D721Med (cell line): ENCODE measurements around the gene NTF4.
"Not testable (repeated sequence)": the region's sequence is repeated elsewhere in the genome, so short reads cannot be mapped to it uniquely, and the experiment has no call there.

Source experiments
- DNase-seq: peaks from one replicate; pipeline ENCODE4 v3.0.0; 2011; ENCODE audit warnings: low spot score; ENCODE audit not compliant: insufficient read length
- FAIRE-seq: peaks from 2 replicates; lab custom pipeline; 2011; peaks lifted over from hg19 to GRCh38; lab: Jason Lieb, UNC
- CTCF ChIP-seq: IDR thresholded peaks from 2 replicates; pipeline ENCODE4 v1.5.1; 2012; ENCODE audit warnings: mild to moderate bottlenecking, control low read depth; ENCODE audit not compliant: insufficient read depth; ENCODE audit errors: missing control alignments

Gene NTF4

DNA sequence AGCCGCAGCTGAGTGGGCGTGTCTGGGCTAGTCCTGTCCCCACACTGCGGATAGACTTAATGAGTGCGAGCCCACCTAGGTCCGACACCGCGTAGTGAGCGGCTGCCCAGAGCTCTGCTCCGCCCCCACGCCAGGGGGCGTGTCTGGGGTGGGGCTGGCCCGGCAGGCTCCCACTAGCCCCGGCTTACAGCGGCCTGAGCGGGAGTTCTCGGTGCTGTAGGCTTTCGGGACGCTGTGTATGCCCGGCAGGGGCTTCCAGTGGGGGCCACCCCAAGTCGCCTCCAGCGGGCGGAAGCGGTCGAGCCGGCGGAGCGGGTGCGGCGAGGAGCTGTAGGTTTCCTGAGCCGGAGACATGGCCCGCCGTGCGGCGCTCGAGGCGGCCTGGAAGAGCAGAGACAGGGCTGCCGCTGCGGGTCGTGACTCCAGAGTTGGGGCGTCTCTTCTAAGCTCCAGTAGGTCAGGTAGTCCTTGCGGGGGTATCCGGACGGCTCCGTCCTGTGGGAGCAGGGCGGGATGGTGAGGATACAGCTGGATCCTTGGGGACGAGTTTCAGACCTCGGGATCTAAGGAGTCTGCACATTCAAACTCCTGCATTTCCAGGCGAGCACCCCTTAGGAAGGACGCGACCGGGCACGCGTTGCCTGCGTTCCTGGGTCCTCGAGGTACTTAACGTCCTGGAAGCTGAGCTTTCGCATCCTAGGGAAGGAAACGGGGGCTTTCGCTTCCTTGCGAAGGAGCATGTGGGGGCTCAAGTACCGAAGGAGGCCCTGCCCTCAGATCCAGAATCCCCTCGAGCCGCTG, 8.3 kb downstream of the NTF4 start:
- peak; percentile 13 for TF ChIP-seq CTCF
- DNase-seq = peak; percentile 98
- no peak for FAIRE-seq

DNA sequence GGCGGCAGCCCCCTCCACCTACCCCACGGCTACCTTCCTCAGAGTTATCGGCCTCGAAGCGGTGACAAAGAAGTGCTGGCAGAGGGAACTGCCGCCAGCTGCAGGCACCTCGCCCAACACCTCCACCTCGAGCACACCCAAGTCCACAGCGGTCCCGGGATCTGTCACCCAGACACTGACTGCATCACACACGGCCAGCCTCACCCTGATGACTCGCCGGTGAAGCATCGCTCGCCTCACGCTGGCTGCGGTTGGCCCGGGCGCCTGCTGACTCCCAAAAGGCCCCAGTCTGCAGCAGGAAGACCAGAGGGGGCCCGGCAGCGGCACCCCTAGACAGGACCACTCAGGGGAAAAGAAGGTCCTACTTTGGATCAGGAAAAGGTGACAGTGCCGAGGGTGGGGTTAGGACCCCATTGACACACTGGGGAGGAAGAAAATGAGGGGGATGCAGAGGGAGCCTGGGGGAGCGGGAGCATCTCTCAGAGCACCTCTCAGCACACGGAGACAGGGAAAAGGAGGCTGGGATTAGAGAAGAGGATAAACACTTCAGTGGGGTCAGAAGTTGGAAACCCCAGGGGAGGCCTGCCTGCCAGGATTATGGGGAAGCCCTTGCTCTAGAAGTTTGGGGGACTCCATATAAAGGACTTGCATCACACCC, 14.1 kb downstream of the NTF4 start:
- not testable (repeated sequence) for FAIRE-seq, DNase-seq

DNA sequence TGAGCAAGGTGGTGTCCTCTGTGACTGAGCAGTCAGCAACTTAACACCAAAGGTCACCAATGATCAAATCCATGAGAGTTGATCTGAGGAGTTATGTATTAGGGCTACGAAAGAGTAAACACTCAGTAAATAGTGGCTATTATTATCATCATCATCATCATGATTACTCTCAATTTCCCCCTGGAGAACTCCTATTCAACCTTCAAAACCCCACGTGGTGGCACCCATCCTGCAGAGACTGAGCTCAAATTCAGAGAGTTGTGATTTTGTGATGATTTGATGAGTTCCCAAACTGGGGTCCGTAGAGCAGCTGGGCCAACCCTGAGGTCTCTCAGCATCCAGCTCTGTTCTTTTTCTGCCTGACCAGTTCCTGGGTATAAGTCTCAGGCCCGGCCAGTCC, 14.8 kb downstream of the NTF4 start:
- FAIRE-seq, DNase-seq: not testable (repeated sequence)

- not testable (repeated sequence) for FAIRE-seq, DNase-seq
Measured at GRCh38 chr19:49049011-49049410, 15.6 kb downstream of the NTF4 start, which contains the start of gene CGB8. CGB8 (minus strand) TSS chr19:49049111; CDS start chr19:49048739, 372 bp downstream.

DNA sequence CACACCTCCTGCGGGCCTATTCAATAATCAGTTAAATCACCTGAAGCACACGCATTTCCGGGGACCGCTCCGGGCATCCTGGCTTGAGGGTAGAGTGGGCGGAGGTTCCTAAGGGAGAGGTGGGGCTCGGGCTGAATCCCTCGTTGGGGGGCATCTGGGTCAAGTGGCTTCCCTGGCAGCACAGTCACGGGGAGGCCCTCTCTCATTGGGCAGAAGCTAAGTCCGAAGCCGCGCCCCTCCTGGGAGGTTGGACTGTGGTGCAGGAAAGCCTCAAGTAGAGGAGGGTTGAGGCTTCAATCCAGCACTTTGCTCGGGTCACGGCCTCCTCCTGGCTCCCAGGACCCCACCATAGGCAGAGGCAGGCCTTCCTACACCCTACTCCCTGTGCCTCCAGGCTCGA, 21.1 kb downstream of the NTF4 start, which contains the start of gene CGB5:
Gene CGB5, plus strand, starts transcription at position 301 of the 400 bp plus-strand sequence. CDS start 362 bp downstream, outside the sequence.
- FAIRE-seq, DNase-seq: not testable (repeated sequence)

DNA sequence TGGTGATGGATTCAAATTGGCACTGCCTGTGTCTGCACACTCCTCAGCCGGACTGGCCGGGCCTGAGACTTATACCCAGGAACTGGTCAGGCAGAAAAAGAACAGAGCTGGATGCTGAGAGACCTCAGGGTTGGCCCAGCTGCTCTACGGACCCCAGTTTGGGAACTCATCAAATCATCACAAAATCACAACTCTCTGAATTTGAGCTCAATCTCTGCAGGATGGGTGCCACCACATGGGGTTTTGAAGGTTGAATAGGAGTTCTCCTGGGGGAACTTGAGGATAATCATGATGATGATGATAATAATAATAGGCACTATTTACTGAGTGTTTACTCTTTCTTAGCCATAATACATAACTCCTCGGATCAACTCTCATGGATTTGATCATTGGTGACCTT, 22.0 kb downstream of the NTF4 start:
- DNase-seq, FAIRE-seq: not testable (repeated sequence)

GRCh38 chr19:49042177-49042576, 22.4 kb downstream of the NTF4 start:
- no peak for TF ChIP-seq CTCF
- DNase-seq = no peak
- no peak for FAIRE-seq

GRCh38 chr19:49039736-49040135, 24.9 kb downstream of the NTF4 start:
- not testable (repeated sequence) for DNase-seq, FAIRE-seq

DNA sequence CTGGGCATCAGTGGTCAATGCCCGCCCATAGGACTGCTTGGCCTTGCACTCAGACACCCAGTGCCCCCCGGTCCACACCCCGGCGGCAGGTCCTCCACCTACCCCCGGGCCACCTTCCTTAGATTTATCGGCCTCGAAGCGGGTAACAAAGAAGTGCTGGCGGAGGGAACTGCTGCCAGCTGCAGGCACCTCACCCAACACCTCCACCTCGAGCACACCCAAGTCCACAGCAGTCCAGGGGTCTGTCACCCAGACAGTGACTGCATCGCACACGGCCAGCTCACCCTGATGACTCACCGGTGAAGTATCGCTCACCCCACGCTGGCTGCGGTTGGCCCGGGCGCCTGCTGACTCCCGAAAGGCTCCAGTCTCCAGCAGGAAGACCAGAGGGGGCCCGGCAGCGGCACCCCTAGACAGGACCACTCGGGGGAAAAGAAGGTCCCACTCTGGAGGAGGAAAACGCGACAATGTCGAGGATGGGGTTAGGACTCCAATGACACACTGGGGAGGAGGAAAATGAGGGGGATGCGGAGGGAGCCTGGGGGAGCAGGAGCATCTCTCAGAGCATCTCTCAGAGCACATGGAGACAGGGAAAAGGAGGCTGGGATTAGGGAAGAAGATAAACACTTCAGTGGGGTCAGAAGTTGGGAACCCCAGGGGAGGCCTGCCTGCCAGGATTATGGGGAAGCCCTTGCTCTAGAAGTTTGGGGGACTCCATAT, 25.9 kb downstream of the NTF4 start:
- DNase-seq = not testable (repeated sequence)

DNA sequence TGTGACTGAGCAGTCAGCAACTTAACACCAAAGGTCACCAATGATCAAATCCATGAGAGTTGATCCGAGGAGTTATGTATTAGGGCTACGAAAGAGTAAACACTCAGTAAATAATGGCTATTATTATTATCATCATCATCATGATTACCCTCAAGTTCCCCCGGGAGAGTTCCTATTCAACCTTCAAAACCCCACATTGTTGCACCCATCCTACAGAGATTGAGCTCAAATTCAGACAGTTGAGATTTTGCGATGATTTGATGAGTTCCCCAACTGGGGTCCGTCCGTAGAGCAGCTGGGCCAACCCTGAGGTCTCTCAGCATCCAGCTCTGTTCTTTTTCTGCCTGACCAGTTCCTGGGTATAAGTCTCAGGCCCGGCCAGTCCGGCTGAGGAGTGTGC, 26.5 kb downstream of the NTF4 start:
- DNase-seq, FAIRE-seq: not testable (repeated sequence)

More for the DNA sequence above, 25.9 kb downstream of the NTF4 start:
- not testable (repeated sequence) for FAIRE-seq

DNA sequence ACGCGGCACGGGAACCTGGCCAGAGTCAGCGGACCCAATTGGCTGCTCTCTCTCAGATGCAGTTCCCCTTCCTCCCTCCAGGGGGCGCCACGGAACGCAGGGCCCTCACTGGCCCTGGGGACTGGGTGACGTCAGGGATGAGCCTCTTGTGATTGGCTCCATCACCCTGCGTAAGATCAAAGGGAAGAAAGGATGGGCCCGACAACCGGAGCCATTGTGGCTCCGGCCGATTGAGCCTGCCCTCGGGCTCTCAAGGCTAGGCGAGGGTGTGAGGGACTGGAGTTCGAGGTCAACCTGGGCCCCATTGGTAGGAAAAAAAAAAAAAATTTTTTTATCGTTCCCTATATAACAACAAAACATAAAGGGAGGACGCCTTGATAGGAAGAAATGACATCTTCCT, 27.8 kb downstream of the NTF4 start, which contains the start of gene CGB1:
Gene CGB1, minus strand, starts transcription at position 81 of the 400 bp plus-strand sequence. CDS start 184 bp downstream, outside the sequence.
- not testable (repeated sequence) for DNase-seq, FAIRE-seq
- peak; percentile 29 for TF ChIP-seq CTCF
